Esophagus (tissue), 2 donors: Measurements from ENCODE around the gene COPE. TPM values are rescaled to one million over a fixed set of nuclear protein-coding genes. Genes with fewer than 3 reads are reported as not detected.
A peak's percentile ranks its signal among the peaks of the same experiment; 100 is the strongest.

Experiments used
- H3K27ac ChIP-seq, 2 donors: one replicate each; pipeline ENCODE4 v1.5.1; 2013; ENCODE audit warnings: low read depth in 2 of 2, mild to moderate bottlenecking in 2 of 2, inconsistent platforms in 1 of 2, low read length in 1 of 2, moderate library complexity in 1 of 2
- H3K27me3 ChIP-seq, 2 donors: one replicate each; pipeline ENCODE4 v1.6.1; 2013; ENCODE audit warnings: low read length in 2 of 2, control low read depth in 1 of 2, mild to moderate bottlenecking in 1 of 2; ENCODE audit not compliant: insufficient read depth in 2 of 2, control insufficient read depth in 1 of 2
- H3K36me3 ChIP-seq, 2 donors: one replicate each; pipeline ENCODE4 v1.6.1; 2013; ENCODE audit warnings: low read length in 1 of 2; ENCODE audit not compliant: control insufficient read depth in 2 of 2, insufficient read depth in 2 of 2
- H3K4me1 ChIP-seq, 2 donors: one replicate each; pipeline ENCODE4 v1.6.1; 2013; ENCODE audit warnings: low read length in 1 of 2; ENCODE audit not compliant: control insufficient read depth in 2 of 2, insufficient read depth in 2 of 2
- H3K4me3 ChIP-seq, 2 donors: one replicate each; pipeline ENCODE4 v1.5.1; 2013; ENCODE audit warnings: low read length in 2 of 2, mild to moderate bottlenecking in 2 of 2, low read depth in 1 of 2, moderate library complexity in 1 of 2
- H3K9me3 ChIP-seq, 2 donors: one replicate each; pipeline ENCODE4 v1.6.1; 2013; ENCODE audit warnings: mild to moderate bottlenecking in 2 of 2, low read depth in 1 of 2, low read length in 1 of 2, moderate library complexity in 1 of 2; ENCODE audit not compliant: control insufficient read depth in 2 of 2, insufficient read depth in 1 of 2
- WGBS, 2 donors: extraction: QIAGEN DNeasy Blood & Tissue Kit; methylation state at CpG; one replicate each; pipeline ENCODE4 v1.1.7; 2013; 5-methylcytosine and 5-hydroxymethylcytosine counted together
- polyA plus RNA-seq, 2 donors: library from polyadenylated mRNA; stranded (reverse); fragments of 200-250 nt; gene quantifications; one replicate each; pipeline ENCODE4 v1.2.3, GENCODE V29; 2013
- donor health status: healthy with polysubstance abuse.
- donor health status: Bipolar disorder and iron deficiency.

The COPE gene
- polyA plus RNA-seq, 2 donors: 192 to 214 TPM

DNA sequence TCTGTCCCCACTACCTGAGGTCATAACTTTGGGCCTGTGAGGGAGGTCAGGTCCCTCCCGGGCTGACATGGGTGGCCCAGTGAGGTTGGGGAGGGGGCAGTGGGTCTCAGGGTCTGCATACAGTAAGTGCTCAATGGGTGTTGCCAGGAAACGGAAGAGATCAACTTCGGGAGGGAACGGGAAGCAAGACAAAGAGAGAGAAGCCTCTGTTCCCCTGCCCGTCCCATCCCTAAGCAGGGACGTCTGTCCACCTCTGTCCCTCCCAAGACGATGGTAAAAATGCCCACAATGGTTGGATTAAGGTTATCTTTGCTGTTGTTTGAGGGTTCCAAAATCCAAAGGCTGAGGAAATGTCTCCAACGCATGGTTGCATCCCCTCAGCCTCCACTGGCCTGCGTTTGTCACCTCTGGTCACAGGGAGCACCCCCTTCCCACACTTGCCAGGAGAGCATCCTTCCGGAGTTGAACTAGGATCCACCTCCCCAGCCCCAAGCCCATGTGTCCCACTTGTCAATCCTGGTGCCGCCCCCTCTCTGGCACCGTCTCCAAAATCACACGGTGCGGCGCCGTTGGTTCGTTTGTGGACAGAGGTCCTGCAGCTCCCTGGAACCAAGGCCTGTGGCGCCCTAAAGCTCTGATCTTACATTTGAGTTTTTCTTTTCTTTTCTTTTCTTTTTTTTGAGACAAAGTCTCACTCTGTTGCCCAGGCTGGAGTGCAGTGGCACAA is 22.6 kb upstream of the COPE start:
- H3K9me3 ChIP-seq: no peaks in the 10 kb centered on the region
- H3K27me3 ChIP-seq: no peaks in the 10 kb centered on the region
- H3K4me3 ChIP-seq: no peak overlapping the region
- WGBS, 2 donors: 58 to 68% methylated on average over 18 of the region's 18 CpGs
- peaks cover 0 to 2% of the 10 kb centered on the region in 2 donors for H3K4me1 ChIP-seq
- no peak overlapping the region for H3K27ac ChIP-seq
- H3K36me3 ChIP-seq: no peaks in the 10 kb centered on the region

DNA sequence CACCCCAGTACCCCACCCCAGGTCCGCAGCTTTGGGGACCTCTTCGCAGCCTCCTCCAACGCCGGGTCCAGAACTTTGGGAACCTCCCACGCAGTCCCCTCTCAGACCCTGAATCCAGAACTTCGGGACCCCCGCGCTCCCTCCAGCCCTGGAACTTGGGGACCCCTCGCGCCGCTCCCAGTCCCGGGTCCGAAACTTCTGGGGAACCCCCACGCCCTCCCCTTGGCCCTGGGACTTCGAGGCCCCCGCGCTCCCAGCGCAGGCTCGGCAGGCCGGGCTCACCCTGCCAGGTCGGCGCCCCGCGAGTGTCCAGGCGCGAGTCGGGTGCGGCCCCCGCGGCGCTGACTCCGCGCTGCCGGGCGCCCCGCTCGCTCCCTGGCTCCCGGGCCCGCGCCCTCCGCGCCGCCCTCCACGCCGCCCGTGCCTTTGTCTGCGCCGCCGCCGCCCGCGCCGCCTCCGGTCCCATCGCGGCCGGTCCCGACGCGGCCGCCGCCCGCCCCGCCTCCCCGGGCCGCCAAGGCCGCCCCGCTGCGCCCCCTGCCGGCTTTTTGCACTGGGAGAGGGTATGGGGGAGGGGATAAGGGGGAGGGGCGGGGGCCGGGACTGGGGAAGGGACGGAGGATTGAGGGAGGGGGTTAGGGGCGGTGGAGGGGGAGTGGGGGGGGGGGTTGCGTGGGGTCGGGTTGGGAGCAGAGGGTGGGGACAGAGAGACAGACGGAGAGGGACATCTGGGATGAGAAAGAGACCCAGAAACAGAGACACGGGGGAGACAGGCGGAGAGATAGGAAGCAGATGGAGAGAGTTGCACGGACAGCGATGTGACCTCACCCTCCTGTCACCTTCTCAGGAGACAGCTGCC is 21.8 kb upstream of the COPE start, which contains the start of gene HOMER3:
HOMER3 (minus strand) TSS at position 449 of the 859 bp plus-strand sequence. CDS start 2,235 bp downstream, outside the sequence.
- H3K27me3 ChIP-seq: no peaks in the 10 kb centered on the region

DNA sequence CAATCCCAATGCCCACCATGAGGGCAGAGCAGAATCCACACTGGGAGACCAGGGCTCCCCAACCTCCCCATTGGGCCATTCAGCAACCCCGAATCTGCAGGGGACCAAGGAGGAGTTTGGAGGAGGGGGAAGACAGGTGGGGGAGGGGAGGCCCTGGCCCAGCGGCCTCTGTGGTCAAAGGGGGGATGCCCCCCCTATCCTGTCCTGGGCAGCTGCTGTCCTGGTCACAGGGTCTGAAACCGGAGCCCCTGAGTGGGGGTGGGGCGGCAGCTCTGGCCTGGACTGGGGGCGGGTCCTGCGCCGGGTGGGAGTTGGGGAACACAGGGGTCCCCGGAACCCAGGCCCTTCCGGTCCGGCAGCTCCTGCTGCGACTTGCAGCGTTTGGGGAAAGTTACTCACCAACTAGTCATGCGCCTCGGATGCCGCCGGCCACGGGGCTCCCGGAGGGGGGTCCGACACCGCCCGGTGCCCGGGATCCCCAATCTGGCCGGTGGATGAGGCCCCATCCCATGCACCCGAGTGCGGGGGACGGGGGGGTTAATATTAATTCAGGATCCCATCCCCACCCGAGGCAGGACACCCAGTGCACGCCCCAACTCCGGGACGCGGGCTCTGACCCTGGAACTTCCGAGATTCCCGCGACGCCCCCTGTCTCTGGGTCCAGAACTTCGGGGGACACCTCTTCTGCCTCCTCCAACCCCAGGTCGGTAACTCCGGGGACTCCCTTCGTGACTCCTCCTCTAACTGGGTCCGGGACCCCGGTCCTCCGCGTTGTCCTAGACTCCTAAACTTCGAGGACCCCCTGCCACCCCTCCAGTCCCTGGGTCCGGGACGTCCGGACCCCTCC is 21.0 kb upstream of the COPE start:
- Histone ChIP-seq H3K36me3 (no peaks in the 10 kb centered on the region), H3K9me3 (no peaks in the 10 kb centered on the region), H3K4me3 (peak overlapping the region; percentile 55 to 69), H3K4me1 (peaks cover 0 to 2% of the 10 kb centered on the region in 2 donors), H3K27me3 (no peaks in the 10 kb centered on the region), H3K27ac (peak overlapping the region in 1 of 2 donors; percentile 1)
- WGBS, 2 donors: 1% methylated on average over 40 to 47 of the region's 47 CpGs

More for the DNA sequence above, 21.8 kb upstream of the COPE start, which contains the start of gene HOMER3:
- Histone ChIP-seq H3K27ac (peak within 1 kb of the TSS in 1 of 2 donors; percentile 20), H3K9me3 (no peaks in the 10 kb centered on the region), H3K4me3 (peak within 1 kb of the TSS; percentile 55 to 69), H3K4me1 (peaks cover 0 to 2% of the 10 kb centered on the region in 2 donors), H3K36me3 (no peaks in the 10 kb centered on the region)
- WGBS, 2 donors: 1 to 2% methylated on average over 47 to 80 of the region's 81 CpGs

DNA sequence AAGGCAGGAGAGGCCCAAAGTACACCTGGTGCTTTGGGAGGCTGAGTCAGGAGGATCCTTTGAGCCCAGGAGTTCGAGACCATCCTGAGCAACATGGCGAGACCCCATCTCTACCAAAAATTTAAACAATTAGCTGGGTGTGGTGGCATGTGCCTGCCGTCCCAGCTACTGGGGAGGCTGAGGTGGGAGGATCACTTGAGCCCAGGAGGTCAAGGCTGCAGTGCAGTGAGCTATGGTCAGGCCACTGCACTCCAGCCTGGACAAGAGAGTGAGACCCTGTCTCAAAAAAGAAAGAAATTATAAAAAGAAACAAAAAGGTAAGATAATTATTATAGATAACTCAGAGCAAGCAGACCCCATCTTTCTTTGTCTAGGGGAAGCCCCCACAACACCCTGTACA is 20.0 kb upstream of the COPE start:
- no peaks in the 10 kb centered on the region for H3K9me3 ChIP-seq
- peaks cover 0 to 2% of the 10 kb centered on the region in 2 donors for H3K4me1 ChIP-seq
- 88 to 91% methylated on average over 3 of the region's 3 CpGs for WGBS, 2 donors
- H3K4me3 ChIP-seq: no peak overlapping the region
- H3K27ac ChIP-seq: no peak overlapping the region
- H3K27me3 ChIP-seq: no peaks in the 10 kb centered on the region
- no peaks in the 10 kb centered on the region for H3K36me3 ChIP-seq

DNA sequence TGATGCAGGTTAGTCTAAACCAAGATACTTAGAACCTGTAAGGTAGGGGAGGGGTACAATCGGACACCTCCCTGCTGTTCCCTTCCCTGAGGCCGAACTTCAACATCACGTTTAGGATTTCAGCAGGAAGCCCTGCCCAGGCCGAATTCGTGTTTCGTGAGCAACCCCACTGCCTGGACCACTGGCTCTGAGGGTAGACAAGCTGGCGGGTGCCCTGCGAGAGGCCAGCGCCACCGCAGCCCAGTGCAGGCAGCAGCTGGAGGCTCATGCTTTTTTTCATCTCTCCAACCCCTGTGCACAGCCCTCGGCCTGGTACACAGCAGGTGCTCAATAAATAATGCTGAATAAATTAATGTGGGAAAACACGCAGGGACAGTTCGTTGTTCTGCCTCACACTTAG is 14.1 kb upstream of the COPE start:
- H3K9me3 ChIP-seq: no peaks in the 10 kb centered on the region
- peaks cover 0 to 4% of the 10 kb centered on the region in 2 donors for H3K36me3 ChIP-seq
- 87 to 91% methylated on average over 13 of the region's 13 CpGs for WGBS, 2 donors
- no peaks in the 10 kb centered on the region for H3K4me1 ChIP-seq
- H3K4me3 ChIP-seq: no peak overlapping the region
- no peaks in the 10 kb centered on the region for H3K27me3 ChIP-seq
- no peak overlapping the region for H3K27ac ChIP-seq

DNA sequence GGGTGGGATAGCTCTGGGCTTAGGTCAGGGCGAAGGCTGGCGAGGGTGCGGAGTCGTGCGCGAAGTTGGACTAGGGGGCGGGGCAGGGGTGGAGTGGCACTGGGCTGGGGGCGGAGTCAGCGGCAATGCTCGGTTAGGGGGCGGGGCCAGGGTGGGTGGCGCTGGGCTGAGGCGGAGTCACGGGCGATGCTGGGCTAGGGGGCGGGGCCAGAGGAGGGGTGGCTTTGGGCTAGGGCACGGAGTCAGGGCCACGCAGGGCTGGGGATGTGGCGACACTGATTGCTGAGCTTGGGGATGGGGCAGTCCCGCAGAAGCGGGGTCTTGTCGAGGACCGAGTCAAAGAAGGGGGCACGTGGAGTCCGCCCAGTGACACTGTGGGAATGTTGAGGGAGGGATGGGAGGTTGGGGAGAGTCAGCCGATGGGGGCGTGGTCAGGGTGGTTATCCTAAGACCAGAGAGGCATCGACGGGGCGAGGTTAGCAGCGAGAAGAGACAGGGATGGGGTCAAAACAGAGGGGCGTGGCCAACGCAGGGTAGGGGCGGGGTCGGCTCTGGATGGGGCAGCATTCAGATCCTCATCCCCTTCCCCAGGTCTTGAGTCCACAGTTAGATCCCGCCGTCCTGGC is 13.1 kb upstream of the COPE start:
- H3K4me3 ChIP-seq: no peak overlapping the region
- no peak overlapping the region for H3K27ac ChIP-seq
- 33 to 50% methylated on average over 34 to 37 of the region's 37 CpGs for WGBS, 2 donors

DNA sequence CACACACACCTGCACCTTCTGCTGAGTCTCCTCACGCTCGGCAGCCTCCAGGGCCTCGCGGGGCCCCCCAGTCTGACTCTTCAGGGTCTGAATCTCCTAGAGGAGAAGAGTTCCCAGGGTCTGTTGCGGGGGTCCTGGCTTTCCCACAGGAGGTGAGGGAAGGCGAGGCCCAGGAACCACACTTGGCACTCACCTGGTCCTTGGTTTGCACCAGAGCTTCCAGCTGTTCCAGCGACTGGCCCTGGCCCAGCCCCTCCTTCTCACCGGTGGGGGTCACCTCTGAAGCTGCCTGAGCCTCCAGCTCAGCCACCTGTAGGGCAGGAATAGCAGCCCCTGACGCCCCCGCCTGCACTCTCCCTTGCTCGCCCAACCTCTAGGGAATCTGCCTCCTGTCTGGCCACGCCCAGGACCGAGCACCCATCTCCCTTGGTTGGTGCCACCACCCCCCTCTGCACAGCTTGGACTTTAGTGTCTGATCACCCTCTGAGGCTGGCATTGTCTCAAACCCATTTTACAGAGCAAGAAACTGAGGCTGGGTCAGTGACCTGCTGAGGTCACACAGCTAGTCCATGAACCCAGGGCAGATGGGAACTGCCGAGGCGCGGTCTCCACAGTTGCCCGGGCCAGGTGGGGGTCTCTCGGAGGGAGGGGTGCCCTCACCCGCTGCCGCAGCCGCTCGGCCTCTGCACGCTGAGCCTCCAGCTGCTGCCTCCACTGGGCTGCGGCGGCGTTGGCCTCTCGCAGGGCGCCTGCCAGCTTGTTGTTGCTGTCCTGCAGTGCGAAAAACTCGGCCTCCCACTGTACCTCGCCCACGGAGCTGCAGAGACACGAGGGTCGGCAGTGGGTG is 12.4 kb upstream of the COPE start:
- Histone ChIP-seq H3K4me1 (no peaks in the 10 kb centered on the region), H3K27ac (no peak overlapping the region)
- 87% methylated on average over 33 to 34 of the region's 34 CpGs for WGBS, 2 donors

More for the DNA sequence above, 13.1 kb upstream of the COPE start:
- H3K36me3 ChIP-seq: peaks cover 0 to 10% of the 10 kb centered on the region in 2 donors
- H3K9me3 ChIP-seq: no peaks in the 10 kb centered on the region
- no peaks in the 10 kb centered on the region for H3K27me3 ChIP-seq
- no peaks in the 10 kb centered on the region for H3K4me1 ChIP-seq

DNA sequence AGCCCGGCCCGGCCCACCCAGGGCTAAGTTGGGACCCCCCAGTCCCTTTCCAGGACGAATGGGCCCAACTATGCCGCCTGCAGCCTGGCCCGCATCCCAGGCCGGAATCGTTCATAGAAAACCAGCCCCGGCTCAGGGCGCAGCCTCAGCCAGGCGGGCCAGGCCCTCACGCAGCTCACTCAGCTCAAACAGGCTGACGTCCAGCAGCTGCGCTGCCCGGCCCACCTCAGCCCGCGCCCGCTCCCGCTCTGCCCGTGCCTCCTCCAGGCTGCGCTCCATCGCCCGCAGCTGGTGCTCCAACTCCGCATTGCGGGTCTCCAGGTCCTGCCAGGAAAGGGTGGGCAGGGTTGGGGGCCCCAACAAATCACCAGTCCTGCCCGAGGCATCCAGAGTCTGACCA is 10.1 kb upstream of the COPE start:
- H3K9me3 ChIP-seq: no peaks in the 10 kb centered on the region
- no peaks in the 10 kb centered on the region for H3K4me1 ChIP-seq
- H3K4me3 ChIP-seq: no peak overlapping the region
- H3K27me3 ChIP-seq: no peaks in the 10 kb centered on the region
- H3K36me3 ChIP-seq: peaks cover 9 to 24% of the 10 kb centered on the region in 2 donors
- H3K27ac ChIP-seq: no peak overlapping the region
- WGBS, 2 donors: 87 to 89% methylated on average over 22 to 25 of the region's 25 CpGs

More for the DNA sequence above, 12.4 kb upstream of the COPE start:
- H3K9me3 ChIP-seq: no peaks in the 10 kb centered on the region
- no peak overlapping the region for H3K4me3 ChIP-seq
- peaks cover 0 to 10% of the 10 kb centered on the region in 2 donors for H3K36me3 ChIP-seq
- H3K27me3 ChIP-seq: no peaks in the 10 kb centered on the region
